GM12878 (cell line): ENCODE data around the gene PALS1. TPM values are rescaled to one million over a fixed set of nuclear protein-coding genes. Genes with fewer than 3 reads are reported as not detected.

Experiments
- ATAC-seq: fragments of 200-7000 bp; cut with Tn5 transposase; 3 replicates; pipeline ENCODE4 v1.9.1; 2020; ENCODE audit warnings: mild to moderate bottlenecking, moderate library complexity
- BruUV-seq: library from RNA; stranded (reverse); fragments of 400-500 nt; replicated peaks from 2 replicates; lab custom pipeline; 2021; lab: Mats Ljungman, UMichigan
- CTCF ChIA-PET: fragments of 300-600 bp; sonication (Branson Sonifier 250); formaldehyde crosslinking; extraction: SDS; loops from one replicate; lab custom pipeline; 2021; ENCODE audit warnings: inconsistent platforms; lab: Yijun Ruan, JAX
- POLR2A ChIA-PET: fragments of 350-600 bp; formaldehyde crosslinking; extraction: SDS; loops from one replicate; lab custom pipeline; 2021; ENCODE audit warnings: inconsistent platforms; lab: Charles Lee
- RAD21 ChIA-PET: fragments of 300-600 bp; sonication (Branson Sonifier 250); formaldehyde crosslinking; loops from one replicate; lab custom pipeline; 2023; ENCODE audit warnings: antibody characterized with exemption; ENCODE audit not compliant: unreplicated experiment; lab: Charles Lee
- SMC1A ChIA-PET: fragments of 300-600 bp; sonication (Branson Sonifier 250); formaldehyde crosslinking; loops from one replicate; lab custom pipeline; 2023; ENCODE audit not compliant: unreplicated experiment, uncharacterized antibody; lab: Charles Lee
- DNase-seq: peaks from one replicate; pipeline ENCODE4 v3.0.0-alpha.2; 2011; ENCODE audit warnings: low read depth, low spot score
- FAIRE-seq: peaks from 3 replicates; lab custom pipeline; 2011; peaks lifted over from hg19 to GRCh38; lab: Jason Lieb, UNC
- H2AFZ ChIP-seq: 2 replicates; pipeline ENCODE4 v1.6.0; 2011; ENCODE audit warnings: low read depth, low read length, control low read depth; ENCODE audit not compliant: control insufficient read depth
- H3K27ac ChIP-seq: 2 replicates; pipeline ENCODE4 v1.5.1; 2011; ENCODE audit warnings: control low read depth; ENCODE audit not compliant: control insufficient read depth, insufficient read depth
- H3K27me3 ChIP-seq, 2 experiments: replicated peaks in 1 of 2; 2 replicates each; pipeline versions ENCODE4 v1.6.0 to v1.6.1; 2011; ENCODE audit warnings: low read length in 1 of 2; ENCODE audit not compliant: control insufficient read depth in 2 of 2, insufficient read depth in 2 of 2
- H3K36me3 ChIP-seq, 2 experiments: 2 replicates each; pipeline ENCODE4 v1.5.1; 2011; ENCODE audit warnings: low read length in 1 of 2; ENCODE audit not compliant: control insufficient read depth in 2 of 2, insufficient read depth in 2 of 2
- H3K4me1 ChIP-seq: 2 replicates; pipeline ENCODE4 v1.6.1; 2011; ENCODE audit warnings: mild to moderate bottlenecking, low read length, moderate library complexity, mixed read lengths; ENCODE audit not compliant: control insufficient read depth, insufficient read depth
- H3K4me2 ChIP-seq: 2 replicates; pipeline ENCODE4 v1.6.0; 2011; ENCODE audit warnings: control low read depth; ENCODE audit not compliant: control insufficient read depth, insufficient read depth
- H3K4me3 ChIP-seq: fragments of 200-600 bp; sonication (generic); 2 replicates; pipeline ENCODE4 v1.5.1; 2016
- H3K79me2 ChIP-seq: 2 replicates; pipeline ENCODE4 v1.6.0; 2011; ENCODE audit warnings: low read length; ENCODE audit not compliant: control insufficient read depth, insufficient read depth
- H3K9ac ChIP-seq: 2 replicates; pipeline ENCODE4 v1.8.0; 2011; ENCODE audit warnings: low read length, control low read depth, mixed read lengths; ENCODE audit not compliant: control insufficient read depth, insufficient read depth
- H3K9me3 ChIP-seq: replicated peaks from 3 replicates; pipeline ENCODE4 v1.5.1; 2011; ENCODE audit warnings: mild to moderate bottlenecking, low read length; ENCODE audit not compliant: control insufficient read depth, insufficient read depth
- H4K20me1 ChIP-seq: 2 replicates; pipeline ENCODE4 v1.6.0; 2011; ENCODE audit not compliant: control insufficient read depth, insufficient read depth
- BACH1 ChIP-seq: fragments of 450-650 bp; IDR thresholded peaks from 2 replicates; pipeline ENCODE4 v1.6.1; 2017; ENCODE audit warnings: mild to moderate bottlenecking, borderline replicate concordance
- CHD4 ChIP-seq: fragments of 200-600 bp; sonication (generic); IDR thresholded peaks from 2 replicates; pipeline ENCODE4 v1.6.1; 2016; ENCODE audit warnings: mild to moderate bottlenecking
- CREB1 ChIP-seq: IDR thresholded peaks from 2 replicates; pipeline ENCODE4 v1.6.1; 2012; ENCODE audit warnings: low read depth, mild to moderate bottlenecking, inconsistent platforms
- FOS ChIP-seq: IDR thresholded peaks from 3 replicates; pipeline ENCODE4 v1.6.1; 2011; ENCODE audit warnings: borderline replicate concordance; ENCODE audit not compliant: insufficient read length; ENCODE audit errors: extremely low read depth
- KDM1A ChIP-seq: fragments of 200-600 bp; sonication (generic); IDR thresholded peaks from 2 replicates; pipeline ENCODE4 v1.6.1; 2016; ENCODE audit warnings: borderline replicate concordance
- MEF2B ChIP-seq: fragments of 450-650 bp; IDR thresholded peaks from 2 replicates; pipeline ENCODE4 v1.6.1; 2018; ENCODE audit warnings: mild to moderate bottlenecking, moderate library complexity; ENCODE audit not compliant: partially characterized antibody, poor library complexity, severe bottlenecking
- SPI1 ChIP-seq: IDR thresholded peaks from 2 replicates; pipeline ENCODE4 v1.6.1; 2011; ENCODE audit warnings: low read depth, mild to moderate bottlenecking, low read length, moderate library complexity, borderline replicate concordance; ENCODE audit not compliant: insufficient read depth
- ZBED1 ChIP-seq: IDR thresholded peaks from 2 replicates; pipeline ENCODE4 v1.6.1; 2016; ENCODE audit warnings: borderline replicate concordance
- WGBS: methylation state at CpG from one replicate; pipeline ENCODE4 v1.1.6; 2016; ENCODE audit warnings: low lambda C conversion rate; ENCODE audit not compliant: insufficient replicate concordance, insufficient coverage; ENCODE audit errors: missing lambda C conversion rate; 5-methylcytosine and 5-hydroxymethylcytosine counted together
- in situ Hi-C: fragments of 300-500 bp; cut with MboI; formaldehyde crosslinking; loops from 9 replicates; pipeline ENCODE4 v1.14.3; 2018; ENCODE audit warnings: mixed read lengths
- intact Hi-C: fragments of 100-400 bp; cut with micrococcal nuclease; formaldehyde crosslinking; loops from one replicate; pipeline ENCODE4 v1.14.2; 2022; ENCODE audit not compliant: unreplicated experiment
- polyA plus RNA-seq, 11 experiments: library from polyadenylated mRNA; depleted of rRNA in 4 of 11; unstranded in 6 of 11; stranded (reverse) in 5 of 11; fragments of >200 nt; fragmentation: Nextera tagmentation in 4 of 11; fragmentation: Illumina TruSeq in 1 of 11; extraction: Ambion mirVana in 4 of 11; extraction: Trizol in 1 of 11; gene quantifications; 1 replicate in 1 of 11; 2 replicates in 10 of 11; pipeline versions ENCODE4 v1.2.1 to v1.2.3, GENCODE V29; 2011 to 2016; ENCODE audit warnings: inconsistent platforms in 2 of 11, missing spikeins in 2 of 11, low read depth in 1 of 11
- total RNA-seq, 4 experiments: library from RNA; depleted of rRNA in 3 of 4; stranded (reverse); fragments of >200 nt in 3 of 4; fragmentation: Illumina TruSeq in 1 of 4; extraction: Trizol in 1 of 4; gene quantifications; 2 replicates each; pipeline versions ENCODE4 v1.2.1 to v1.2.3, GENCODE V29; 2013 to 2021
- TF ChIP-seq, protein P1 (sequence below): IDR thresholded peaks from 2 replicates; pipeline ENCODE4 v1.6.1; 2011; ENCODE audit warnings: borderline replicate concordance, low read depth, mild to moderate bottlenecking, moderate library complexity, mixed read lengths, low read length; ENCODE audit not compliant: insufficient read depth; ENCODE audit errors: extremely low read length
- TF ChIP-seq, protein P2 (sequence below): IDR thresholded peaks from 2 replicates; pipeline ENCODE4 v1.6.1; 2012; ENCODE audit warnings: low read length, inconsistent platforms
- TF ChIP-seq, protein P3 (sequence below): fragments of 450-650 bp; IDR thresholded peaks from 2 replicates; pipeline ENCODE4 v1.6.1; 2016; ENCODE audit warnings: mild to moderate bottlenecking, moderate library complexity, borderline replicate concordance
- TF ChIP-seq, protein P4 (sequence below): IDR thresholded peaks from 2 replicates; pipeline ENCODE4 v1.6.1; 2012; ENCODE audit warnings: mild to moderate bottlenecking, low read depth, low read length

PALS1 gene
- total and polyA plus RNA-seq, 10 of the 15 experiments (the other 5 are each of a cell fraction or from before 2014, with no cell fraction given) = 4.2 to 10.9 (median 6.6) TPM

DNA sequence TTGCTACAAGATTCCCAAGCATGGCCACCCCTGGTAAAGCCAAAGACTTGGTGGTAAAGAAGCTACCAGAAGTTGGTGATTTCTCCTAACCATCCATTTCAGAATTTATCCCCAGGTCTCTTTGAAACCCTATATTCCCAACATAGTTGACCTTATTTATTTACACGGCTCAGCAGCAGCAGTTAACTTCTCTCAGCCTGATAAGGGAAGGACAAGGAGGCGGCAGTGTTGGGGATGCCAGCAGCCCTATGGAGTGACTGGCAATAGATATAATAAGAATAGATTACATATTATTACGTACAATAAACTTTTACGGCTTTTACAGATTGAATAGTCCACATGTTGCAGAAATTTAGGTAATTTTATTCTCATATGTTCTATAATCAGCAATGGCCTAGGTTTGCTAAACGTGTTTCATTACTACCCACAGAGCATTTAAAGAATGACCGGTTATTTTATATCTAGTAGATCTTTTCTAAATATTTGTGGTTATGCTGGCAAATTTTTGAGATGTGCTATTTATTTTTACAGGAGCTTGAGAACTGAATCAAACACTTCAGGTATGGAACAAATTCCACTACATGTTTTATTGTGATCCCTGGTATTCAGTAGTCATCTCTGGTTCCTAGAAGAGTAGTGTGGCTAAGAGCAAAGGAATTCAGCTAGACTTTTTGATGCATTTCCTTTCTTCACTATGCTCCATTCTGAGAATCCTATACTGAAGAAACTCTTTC, 19.8 kb upstream of the PALS1 start:
- Histone ChIP-seq H3K4me1 (no peaks in the 10 kb centered on the region), H3K4me2 (no peak overlapping the region), H3K36me3 (no peaks in the 10 kb centered on the region), H3K79me2 (no peaks in the 10 kb centered on the region), H3K9ac (no peak overlapping the region), H2AFZ (no peak overlapping the region), H3K9me3 (no peaks in the 10 kb centered on the region; the same call in 2 of the 3 replicates), H3K27ac (no peak overlapping the region), H3K4me3 (no peak overlapping the region), H4K20me1 (no peaks in the 10 kb centered on the region), H3K27me3 (no peaks in the 10 kb centered on the region)
- 71% methylated on average over 6 of the region's 6 CpGs for WGBS
- DNase-seq = no peak
- in situ Hi-C loops = no loop called here
- ChIA-PET SMC1A (interaction anchor here (0.7 kb wide), 1 partner anchor 709 kb away, joined by 3 read pairs; no protein-coding TSS in a partner anchor), CTCF (interaction anchor here (0.5 kb wide), 1 partner anchor 1664 kb away, joined by 3 read pairs; no protein-coding TSS in a partner anchor), RAD21 (no interaction called here), POLR2A (no interaction called here)
- ATAC-seq = no peak
- no TSS peak for BruUV-seq
- intact Hi-C loops = no loop called here
- FAIRE-seq = no peak
- TF ChIP-seq FOS (no peak), ZBED1 (no peak), SPI1 (no peak), BACH1 (no peak), CREB1 (no peak), CHD4 (no peak), KDM1A (no peak), MEF2B (no peak)
- TF ChIP-seq, protein P1, sequence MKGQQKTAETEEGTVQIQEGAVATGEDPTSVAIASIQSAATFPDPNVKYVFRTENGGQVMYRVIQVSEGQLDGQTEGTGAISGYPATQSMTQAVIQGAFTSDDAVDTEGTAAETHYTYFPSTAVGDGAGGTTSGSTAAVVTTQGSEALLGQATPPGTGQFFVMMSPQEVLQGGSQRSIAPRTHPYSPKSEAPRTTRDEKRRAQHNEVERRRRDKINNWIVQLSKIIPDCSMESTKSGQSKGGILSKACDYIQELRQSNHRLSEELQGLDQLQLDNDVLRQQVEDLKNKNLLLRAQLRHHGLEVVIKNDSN = no peak
- TF ChIP-seq, protein P2, sequence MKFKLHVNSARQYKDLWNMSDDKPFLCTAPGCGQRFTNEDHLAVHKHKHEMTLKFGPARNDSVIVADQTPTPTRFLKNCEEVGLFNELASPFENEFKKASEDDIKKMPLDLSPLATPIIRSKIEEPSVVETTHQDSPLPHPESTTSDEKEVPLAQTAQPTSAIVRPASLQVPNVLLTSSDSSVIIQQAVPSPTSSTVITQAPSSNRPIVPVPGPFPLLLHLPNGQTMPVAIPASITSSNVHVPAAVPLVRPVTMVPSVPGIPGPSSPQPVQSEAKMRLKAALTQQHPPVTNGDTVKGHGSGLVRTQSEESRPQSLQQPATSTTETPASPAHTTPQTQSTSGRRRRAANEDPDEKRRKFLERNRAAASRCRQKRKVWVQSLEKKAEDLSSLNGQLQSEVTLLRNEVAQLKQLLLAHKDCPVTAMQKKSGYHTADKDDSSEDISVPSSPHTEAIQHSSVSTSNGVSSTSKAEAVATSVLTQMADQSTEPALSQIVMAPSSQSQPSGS = no peak
- TF ChIP-seq, protein P3, sequence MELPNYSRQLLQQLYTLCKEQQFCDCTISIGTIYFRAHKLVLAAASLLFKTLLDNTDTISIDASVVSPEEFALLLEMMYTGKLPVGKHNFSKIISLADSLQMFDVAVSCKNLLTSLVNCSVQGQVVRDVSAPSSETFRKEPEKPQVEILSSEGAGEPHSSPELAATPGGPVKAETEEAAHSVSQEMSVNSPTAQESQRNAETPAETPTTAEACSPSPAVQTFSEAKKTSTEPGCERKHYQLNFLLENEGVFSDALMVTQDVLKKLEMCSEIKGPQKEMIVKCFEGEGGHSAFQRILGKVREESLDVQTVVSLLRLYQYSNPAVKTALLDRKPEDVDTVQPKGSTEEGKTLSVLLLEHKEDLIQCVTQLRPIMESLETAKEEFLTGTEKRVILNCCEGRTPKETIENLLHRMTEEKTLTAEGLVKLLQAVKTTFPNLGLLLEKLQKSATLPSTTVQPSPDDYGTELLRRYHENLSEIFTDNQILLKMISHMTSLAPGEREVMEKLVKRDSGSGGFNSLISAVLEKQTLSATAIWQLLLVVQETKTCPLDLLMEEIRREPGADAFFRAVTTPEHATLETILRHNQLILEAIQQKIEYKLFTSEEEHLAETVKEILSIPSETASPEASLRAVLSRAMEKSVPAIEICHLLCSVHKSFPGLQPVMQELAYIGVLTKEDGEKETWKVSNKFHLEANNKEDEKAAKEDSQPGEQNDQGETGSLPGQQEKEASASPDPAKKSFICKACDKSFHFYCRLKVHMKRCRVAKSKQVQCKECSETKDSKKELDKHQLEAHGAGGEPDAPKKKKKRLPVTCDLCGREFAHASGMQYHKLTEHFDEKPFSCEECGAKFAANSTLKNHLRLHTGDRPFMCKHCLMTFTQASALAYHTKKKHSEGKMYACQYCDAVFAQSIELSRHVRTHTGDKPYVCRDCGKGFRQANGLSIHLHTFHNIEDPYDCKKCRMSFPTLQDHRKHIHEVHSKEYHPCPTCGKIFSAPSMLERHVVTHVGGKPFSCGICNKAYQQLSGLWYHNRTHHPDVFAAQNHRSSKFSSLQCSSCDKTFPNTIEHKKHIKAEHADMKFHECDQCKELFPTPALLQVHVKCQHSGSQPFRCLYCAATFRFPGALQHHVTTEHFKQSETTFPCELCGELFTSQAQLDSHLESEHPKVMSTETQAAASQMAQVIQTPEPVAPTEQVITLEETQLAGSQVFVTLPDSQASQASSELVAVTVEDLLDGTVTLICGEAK = no peak
- TF ChIP-seq, protein P4, sequence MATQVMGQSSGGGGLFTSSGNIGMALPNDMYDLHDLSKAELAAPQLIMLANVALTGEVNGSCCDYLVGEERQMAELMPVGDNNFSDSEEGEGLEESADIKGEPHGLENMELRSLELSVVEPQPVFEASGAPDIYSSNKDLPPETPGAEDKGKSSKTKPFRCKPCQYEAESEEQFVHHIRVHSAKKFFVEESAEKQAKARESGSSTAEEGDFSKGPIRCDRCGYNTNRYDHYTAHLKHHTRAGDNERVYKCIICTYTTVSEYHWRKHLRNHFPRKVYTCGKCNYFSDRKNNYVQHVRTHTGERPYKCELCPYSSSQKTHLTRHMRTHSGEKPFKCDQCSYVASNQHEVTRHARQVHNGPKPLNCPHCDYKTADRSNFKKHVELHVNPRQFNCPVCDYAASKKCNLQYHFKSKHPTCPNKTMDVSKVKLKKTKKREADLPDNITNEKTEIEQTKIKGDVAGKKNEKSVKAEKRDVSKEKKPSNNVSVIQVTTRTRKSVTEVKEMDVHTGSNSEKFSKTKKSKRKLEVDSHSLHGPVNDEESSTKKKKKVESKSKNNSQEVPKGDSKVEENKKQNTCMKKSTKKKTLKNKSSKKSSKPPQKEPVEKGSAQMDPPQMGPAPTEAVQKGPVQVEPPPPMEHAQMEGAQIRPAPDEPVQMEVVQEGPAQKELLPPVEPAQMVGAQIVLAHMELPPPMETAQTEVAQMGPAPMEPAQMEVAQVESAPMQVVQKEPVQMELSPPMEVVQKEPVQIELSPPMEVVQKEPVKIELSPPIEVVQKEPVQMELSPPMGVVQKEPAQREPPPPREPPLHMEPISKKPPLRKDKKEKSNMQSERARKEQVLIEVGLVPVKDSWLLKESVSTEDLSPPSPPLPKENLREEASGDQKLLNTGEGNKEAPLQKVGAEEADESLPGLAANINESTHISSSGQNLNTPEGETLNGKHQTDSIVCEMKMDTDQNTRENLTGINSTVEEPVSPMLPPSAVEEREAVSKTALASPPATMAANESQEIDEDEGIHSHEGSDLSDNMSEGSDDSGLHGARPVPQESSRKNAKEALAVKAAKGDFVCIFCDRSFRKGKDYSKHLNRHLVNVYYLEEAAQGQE = no peak
